Adipocyte (in vitro differentiated cells): Measurements from ENCODE around the gene RHOB.
A peak's percentile ranks its signal among the peaks of the same experiment; 100 is the strongest.
"Not testable (repeated sequence)": the region's sequence is repeated elsewhere in the genome, so short reads cannot be mapped to it uniquely, and the experiment has no call there.

Experiments
- DNase-seq: peaks from one replicate; pipeline ENCODE4 v3.0.0-alpha.2; 2015; ENCODE audit warnings: low read depth
- H3K27me3 ChIP-seq: replicated peaks from 2 replicates; pipeline ENCODE4 v1.7.0; 2013; ENCODE audit warnings: mild to moderate bottlenecking, low read length, moderate library complexity; ENCODE audit not compliant: control insufficient read depth, insufficient read depth
- H3K36me3 ChIP-seq: 2 replicates; pipeline ENCODE4 v1.7.0; 2013; ENCODE audit warnings: low read length, mild to moderate bottlenecking, moderate library complexity; ENCODE audit not compliant: control insufficient read depth, insufficient read depth, severe bottlenecking
- H3K4me1 ChIP-seq: 2 replicates; pipeline ENCODE4 v1.7.0; 2013; ENCODE audit warnings: mild to moderate bottlenecking, low read length, moderate library complexity; ENCODE audit not compliant: control insufficient read depth, insufficient read depth
- H3K4me3 ChIP-seq: 2 replicates; pipeline ENCODE4 v1.7.0; 2013; ENCODE audit warnings: mild to moderate bottlenecking, low read length, moderate library complexity
- H3K9ac ChIP-seq: 2 replicates; pipeline ENCODE4 v1.7.0; 2013; ENCODE audit warnings: mild to moderate bottlenecking, low read length, moderate library complexity
- H3K9me3 ChIP-seq: 2 replicates; pipeline ENCODE4 v1.7.0; 2013; ENCODE audit warnings: mild to moderate bottlenecking, low read length, moderate library complexity; ENCODE audit not compliant: control insufficient read depth

Gene RHOB

GRCh38 chr2:20431301-20431698, 15.6 kb upstream of the RHOB start:
- Histone ChIP-seq H3K27me3 (no peaks in the 10 kb centered on the region), H3K9ac (no peak overlapping the region), H3K36me3 (no peaks in the 10 kb centered on the region), H3K9me3 (no peaks in the 10 kb centered on the region), H3K4me1 (peaks cover 35% of the 10 kb centered on the region), H3K4me3 (no peak overlapping the region)
- no peak for DNase-seq

GRCh38 chr2:20431772-20432171, 15.1 kb upstream of the RHOB start:
- DNase-seq: no peak
- Histone ChIP-seq H3K9ac (no peak overlapping the region), H3K27me3 (no peaks in the 10 kb centered on the region), H3K36me3 (no peaks in the 10 kb centered on the region), H3K4me3 (no peak overlapping the region), H3K4me1 (peaks cover 35% of the 10 kb centered on the region), H3K9me3 (no peaks in the 10 kb centered on the region)

GRCh38 chr2:20432714-20433113, 14.2 kb upstream of the RHOB start:
- H3K4me3 ChIP-seq: no peak overlapping the region
- no peak overlapping the region for H3K9ac ChIP-seq
- H3K36me3 ChIP-seq: no peaks in the 10 kb centered on the region
- H3K27me3 ChIP-seq: no peaks in the 10 kb centered on the region
- H3K9me3 ChIP-seq: no peaks in the 10 kb centered on the region
- no peak for DNase-seq
- peaks cover 35% of the 10 kb centered on the region for H3K4me1 ChIP-seq

- Histone ChIP-seq H3K4me1 (peaks cover 38% of the 10 kb centered on the region), H3K9ac (no peak overlapping the region), H3K9me3 (no peaks in the 10 kb centered on the region), H3K27me3 (no peaks in the 10 kb centered on the region), H3K4me3 (no peak overlapping the region), H3K36me3 (no peaks in the 10 kb centered on the region)
- no peak for DNase-seq
These were observed 13.6 kb upstream of the RHOB start for GRCh38 chr2:20433249-20433648.

- H3K9ac ChIP-seq: no peak overlapping the region
- H3K4me3 ChIP-seq: no peak overlapping the region
- H3K36me3 ChIP-seq: no peaks in the 10 kb centered on the region
These were observed 12.8 kb upstream of the RHOB start for GRCh38 chr2:20433946-20434553.

GRCh38 chr2:20434588-20435294, 12.1 kb upstream of the RHOB start:
- Histone ChIP-seq H3K36me3 (no peaks in the 10 kb centered on the region), H3K9ac (no peak overlapping the region), H3K9me3 (no peaks in the 10 kb centered on the region), H3K4me1 (peaks cover 44% of the 10 kb centered on the region), H3K27me3 (no peaks in the 10 kb centered on the region), H3K4me3 (no peak overlapping the region)
- no peak for DNase-seq

More at GRCh38 chr2:20433946-20434553, 12.8 kb upstream of the RHOB start:
- H3K4me1 ChIP-seq: peaks cover 45% of the 10 kb centered on the region
- no peak for DNase-seq
- no peaks in the 10 kb centered on the region for H3K27me3 ChIP-seq
- no peaks in the 10 kb centered on the region for H3K9me3 ChIP-seq

GRCh38 chr2:20435456-20435855, 11.4 kb upstream of the RHOB start:
- not testable (repeated sequence) for H3K9me3 ChIP-seq
- H3K4me1 ChIP-seq: peaks cover 38% of the 10 kb centered on the region

GRCh38 chr2:20436716-20437470, 10.0 kb upstream of the RHOB start:
- Histone ChIP-seq H3K9me3 (no peaks in the 10 kb centered on the region), H3K36me3 (no peaks in the 10 kb centered on the region), H3K27me3 (no peaks in the 10 kb centered on the region), H3K9ac (no peak overlapping the region), H3K4me3 (no peak overlapping the region), H3K4me1 (peaks cover 31% of the 10 kb centered on the region)
- no peak for DNase-seq

More at GRCh38 chr2:20435456-20435855, 11.4 kb upstream of the RHOB start:
- not testable (repeated sequence) for H3K36me3 ChIP-seq, H3K4me3 ChIP-seq, H3K27me3 ChIP-seq, H3K9ac ChIP-seq, DNase-seq

GRCh38 chr2:20438334-20439192, 8.3 kb upstream of the RHOB start:
- peak overlapping the region; percentile 5 for H3K4me3 ChIP-seq
- peak overlapping the region; percentile 59 for H3K9ac ChIP-seq
- peaks cover 23% of the 10 kb centered on the region for H3K4me1 ChIP-seq
- H3K36me3 ChIP-seq: no peaks in the 10 kb centered on the region
- no peaks in the 10 kb centered on the region for H3K27me3 ChIP-seq
- peak; percentile 92 for DNase-seq
- no peaks in the 10 kb centered on the region for H3K9me3 ChIP-seq

GRCh38 chr2:20439193-20439475, 7.7 kb upstream of the RHOB start:
- Histone ChIP-seq H3K4me3 (peak overlapping the region; percentile 5), H3K9ac (peak overlapping the region; percentile 17), H3K27me3 (no peaks in the 10 kb centered on the region), H3K4me1 (peaks cover 28% of the 10 kb centered on the region), H3K36me3 (no peaks in the 10 kb centered on the region), H3K9me3 (no peaks in the 10 kb centered on the region)
- peak; percentile 48 for DNase-seq

- H3K4me3 ChIP-seq: no peak overlapping the region
- H3K9me3 ChIP-seq: no peaks in the 10 kb centered on the region
- DNase-seq: no peak
- H3K9ac ChIP-seq: no peak overlapping the region
- H3K36me3 ChIP-seq: no peaks in the 10 kb centered on the region
- peaks cover 29% of the 10 kb centered on the region for H3K4me1 ChIP-seq
- no peaks in the 10 kb centered on the region for H3K27me3 ChIP-seq
These were observed 7.4 kb upstream of the RHOB start for GRCh38 chr2:20439503-20439902.
